Measurements from ENCODE around the gene SYTL1.

The SYTL1 gene

DNA sequence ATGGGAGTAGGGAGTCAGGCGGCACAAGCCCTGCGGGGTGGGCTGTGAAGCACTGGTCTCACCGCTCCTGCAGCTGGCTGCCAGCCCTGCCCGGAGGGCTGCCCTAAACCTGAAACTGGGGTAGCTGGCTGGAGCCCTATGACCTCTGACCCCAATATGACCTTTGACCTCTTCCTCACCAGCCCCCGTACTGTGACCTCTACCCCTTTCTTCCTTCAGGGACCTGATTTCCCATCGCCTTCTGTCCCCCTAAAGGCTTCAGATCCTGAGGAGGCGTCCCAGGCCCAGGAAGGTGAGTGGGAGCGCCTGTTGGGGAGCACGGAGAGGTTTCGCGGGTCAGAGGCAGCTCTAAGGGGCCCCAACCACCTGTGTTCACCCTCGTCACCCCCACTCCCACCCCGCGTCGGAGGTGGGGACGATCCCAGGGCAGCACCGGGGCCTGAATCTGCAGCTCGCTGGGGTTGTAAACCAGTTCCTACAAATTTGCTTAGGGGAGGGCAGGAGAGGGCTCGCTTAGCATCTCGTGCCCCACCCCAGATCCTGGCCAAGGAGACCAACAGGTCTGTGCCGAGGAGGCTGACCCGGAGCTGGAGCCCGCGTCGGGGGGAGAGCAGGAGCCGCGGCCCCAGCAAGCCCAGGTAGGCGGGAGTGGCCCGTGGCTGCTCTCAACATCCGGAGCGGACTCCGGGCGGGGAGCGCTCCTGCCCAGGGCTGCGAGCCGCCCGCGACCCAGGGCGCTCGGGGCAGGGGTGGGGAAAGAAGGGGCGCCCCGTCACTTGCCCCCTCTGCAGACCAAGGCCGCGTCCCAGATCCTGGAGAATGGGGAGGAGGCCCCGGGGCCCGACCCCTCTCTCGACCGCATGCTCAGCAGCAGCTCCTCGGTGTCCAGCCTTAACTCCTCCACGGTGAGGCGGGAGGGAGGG lies 7.3 kb downstream of the SYTL1 start:
- DNase-seq (ENCODE audit: low read depth) = no peak

DNA sequence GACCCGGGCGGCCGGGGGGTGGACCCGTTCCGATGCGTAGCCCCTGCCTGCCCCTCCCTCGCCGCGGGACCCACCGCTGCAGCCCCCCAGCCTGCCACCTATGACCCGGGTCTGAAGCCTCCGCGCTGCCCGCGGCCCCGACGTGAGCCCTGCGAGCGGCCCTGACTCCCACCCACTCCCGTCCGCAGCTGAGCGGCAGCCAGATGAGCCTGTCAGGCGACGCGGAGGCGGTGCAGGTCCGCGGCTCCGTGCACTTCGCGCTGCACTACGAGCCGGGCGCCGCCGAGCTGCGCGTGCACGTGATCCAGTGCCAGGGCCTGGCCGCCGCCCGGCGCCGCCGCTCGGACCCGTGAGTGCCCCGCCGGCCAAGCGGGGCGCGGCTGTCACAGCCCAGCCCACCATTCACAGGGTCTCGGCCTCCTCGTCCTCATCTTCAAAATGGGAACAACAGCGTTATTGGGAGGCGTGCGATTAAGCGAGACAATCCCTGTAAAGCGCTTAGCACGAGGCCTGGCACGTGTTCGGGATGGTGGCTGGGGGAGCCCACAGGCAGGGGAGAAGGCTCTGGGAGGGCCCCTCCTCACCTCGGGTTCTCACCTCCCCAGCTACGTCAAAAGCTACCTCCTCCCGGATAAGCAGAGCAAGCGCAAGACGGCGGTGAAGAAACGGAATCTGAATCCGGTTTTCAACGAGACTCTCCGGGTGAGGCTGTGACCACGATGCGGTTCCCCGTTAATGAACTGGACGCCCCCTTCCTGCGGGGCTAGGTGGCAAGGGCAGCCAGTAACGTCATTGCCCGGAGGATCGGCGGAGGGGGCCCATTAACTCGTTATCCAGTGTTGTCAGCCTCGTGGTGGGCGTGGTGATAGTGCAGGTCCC lies 8.2 kb downstream of the SYTL1 start:
- DNase-seq (ENCODE audit: low read depth) = no peak

DNA sequence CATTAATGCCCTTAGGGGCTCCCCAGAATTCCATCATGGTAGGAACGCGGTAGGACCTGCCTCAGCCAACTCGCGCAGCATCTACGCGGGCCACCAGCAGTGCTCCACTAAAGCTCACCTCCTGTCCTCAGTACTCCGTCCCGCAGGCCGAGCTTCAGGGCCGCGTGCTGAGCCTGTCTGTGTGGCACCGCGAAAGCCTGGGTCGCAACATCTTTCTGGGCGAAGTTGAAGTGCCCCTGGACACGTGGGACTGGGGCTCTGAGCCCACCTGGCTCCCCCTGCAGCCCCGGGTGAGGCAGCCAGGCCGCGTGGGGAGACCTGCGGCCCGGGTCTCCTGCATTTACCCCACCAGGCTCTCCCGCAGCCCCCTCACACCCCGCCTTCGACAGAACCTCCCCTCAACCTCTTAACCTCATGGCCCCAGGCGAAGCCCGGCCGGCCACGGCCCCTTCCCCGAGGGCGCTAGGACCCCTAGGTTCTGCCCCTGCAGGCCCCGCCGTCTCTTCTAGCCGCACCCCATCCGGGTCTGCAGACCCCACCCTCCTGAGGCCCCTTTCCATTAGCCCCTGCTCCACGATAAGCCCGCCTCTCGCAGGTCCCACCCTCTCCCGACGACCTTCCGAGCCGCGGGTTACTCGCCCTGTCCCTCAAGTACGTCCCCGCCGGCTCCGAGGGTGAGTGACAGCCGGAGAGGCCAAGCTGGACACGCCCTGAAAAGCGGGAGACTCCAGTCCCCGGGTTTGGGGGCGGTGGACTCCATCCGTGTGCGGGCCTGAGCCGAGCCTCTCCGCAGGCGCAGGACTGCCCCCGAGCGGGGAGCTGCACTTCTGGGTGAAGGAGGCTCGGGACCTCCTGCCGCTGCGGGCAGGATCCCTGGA lies 9.1 kb downstream of the SYTL1 start:
- DNase-seq (ENCODE audit: low read depth) = no peak

DNA sequence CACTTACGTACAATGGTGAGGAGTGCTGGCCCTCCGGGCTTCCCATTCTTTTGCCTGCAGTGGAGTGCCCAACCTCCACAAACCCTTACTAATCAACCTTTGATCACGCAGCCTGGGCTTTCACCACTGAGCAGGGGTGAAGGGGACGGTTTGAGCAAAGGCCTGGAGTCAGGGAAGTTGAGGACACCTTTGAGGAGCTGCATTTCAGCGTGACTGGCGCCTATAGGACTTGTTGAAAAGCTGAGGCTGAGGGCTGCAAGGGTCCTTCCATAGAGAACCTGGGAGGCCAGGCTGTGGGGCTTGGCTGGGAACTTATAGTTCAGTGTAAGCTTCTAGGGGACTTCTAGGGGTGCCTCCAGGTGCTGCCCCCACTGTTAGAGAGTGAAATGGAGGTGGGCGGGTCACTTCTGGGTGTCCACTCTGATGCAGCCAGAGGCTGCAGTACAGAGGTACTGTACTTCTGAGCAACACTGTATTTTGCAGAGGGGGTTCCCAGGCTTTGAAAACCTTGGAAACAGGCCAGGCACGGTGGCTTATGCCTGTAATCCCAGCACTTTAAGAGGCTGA lies 9.8 kb downstream of the SYTL1 start:
- no peak for DNase-seq (ENCODE audit: low read depth)

DNA sequence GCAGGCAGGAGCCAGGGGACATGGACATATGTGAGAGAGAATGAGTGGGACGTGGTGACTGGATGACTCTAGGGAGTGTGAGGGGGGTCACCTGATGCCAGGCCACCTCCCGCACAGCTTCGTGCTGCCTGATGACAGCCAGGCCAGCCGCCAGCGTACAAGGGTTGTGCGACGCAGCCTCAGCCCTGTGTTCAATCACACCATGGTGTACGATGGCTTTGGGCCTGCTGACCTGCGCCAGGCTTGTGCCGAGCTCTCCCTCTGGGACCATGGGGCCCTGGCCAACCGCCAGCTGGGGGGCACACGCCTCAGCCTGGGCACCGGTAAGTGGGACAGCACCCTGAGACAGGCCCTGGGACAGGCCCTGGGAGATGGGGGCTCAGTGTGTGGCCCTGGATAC lies 11.3 kb downstream of the SYTL1 start:
- DNase-seq (ENCODE audit: low read depth) = no peak

DNA sequence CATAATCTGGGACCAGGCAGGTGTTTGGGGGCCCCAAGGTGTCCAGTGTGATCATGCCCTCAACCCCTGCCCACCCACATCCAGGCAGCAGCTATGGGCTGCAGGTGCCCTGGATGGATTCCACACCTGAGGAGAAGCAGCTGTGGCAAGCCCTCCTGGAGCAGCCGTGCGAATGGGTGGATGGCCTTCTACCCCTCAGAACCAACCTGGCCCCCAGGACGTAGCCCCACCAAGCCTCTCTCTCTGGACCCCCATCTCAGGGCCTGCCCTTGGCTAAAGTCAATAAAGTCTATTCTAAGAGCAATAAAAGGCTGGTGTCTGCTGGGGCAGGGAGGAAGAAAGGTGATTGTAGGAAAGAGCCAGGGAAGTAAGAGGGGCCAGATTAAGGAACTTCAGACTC lies 11.8 kb downstream of the SYTL1 start:
- DNase-seq (ENCODE audit: low read depth) = no peak

DNA sequence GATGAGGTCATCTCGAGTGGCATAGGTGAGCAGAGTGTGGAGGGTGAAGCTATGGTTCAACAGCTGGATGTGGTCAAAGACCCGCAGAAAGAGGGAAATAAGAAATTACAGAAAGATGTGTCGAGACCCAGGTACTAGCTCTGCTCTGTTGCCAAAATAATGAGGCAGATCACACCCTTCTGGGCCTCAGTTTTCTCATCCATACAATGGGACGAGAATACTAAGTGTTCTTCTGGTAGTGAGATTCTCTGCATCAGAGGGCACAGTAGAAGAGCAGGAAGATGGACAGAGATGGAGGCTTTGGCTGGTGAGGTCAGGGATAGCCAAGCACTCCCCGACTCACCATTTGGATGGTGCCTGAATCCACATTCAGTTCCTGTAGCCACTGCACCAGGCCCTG lies 13.9 kb downstream of the SYTL1 start:
- no peak for DNase-seq (ENCODE audit: low read depth)

DNA sequence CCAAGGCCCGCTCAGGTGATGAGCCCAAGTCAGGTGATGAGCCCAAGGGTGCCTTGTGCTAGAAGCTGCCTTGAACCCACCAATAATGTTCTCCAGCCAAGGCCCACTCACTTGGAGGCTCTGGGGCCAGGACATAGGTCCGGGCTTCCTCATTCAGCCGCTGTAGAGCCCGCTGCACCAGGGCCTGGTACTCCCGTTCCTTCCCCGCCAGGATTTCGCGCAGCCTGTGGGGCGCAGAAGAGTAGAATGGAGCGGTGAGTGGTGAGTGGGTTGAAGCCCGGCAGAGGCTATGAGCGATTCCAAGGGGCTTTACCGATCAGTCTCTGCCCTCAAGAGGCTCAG lies 14.4 kb downstream of the SYTL1 start:
- DNase-seq (ENCODE audit: low read depth) = no peak

DNA sequence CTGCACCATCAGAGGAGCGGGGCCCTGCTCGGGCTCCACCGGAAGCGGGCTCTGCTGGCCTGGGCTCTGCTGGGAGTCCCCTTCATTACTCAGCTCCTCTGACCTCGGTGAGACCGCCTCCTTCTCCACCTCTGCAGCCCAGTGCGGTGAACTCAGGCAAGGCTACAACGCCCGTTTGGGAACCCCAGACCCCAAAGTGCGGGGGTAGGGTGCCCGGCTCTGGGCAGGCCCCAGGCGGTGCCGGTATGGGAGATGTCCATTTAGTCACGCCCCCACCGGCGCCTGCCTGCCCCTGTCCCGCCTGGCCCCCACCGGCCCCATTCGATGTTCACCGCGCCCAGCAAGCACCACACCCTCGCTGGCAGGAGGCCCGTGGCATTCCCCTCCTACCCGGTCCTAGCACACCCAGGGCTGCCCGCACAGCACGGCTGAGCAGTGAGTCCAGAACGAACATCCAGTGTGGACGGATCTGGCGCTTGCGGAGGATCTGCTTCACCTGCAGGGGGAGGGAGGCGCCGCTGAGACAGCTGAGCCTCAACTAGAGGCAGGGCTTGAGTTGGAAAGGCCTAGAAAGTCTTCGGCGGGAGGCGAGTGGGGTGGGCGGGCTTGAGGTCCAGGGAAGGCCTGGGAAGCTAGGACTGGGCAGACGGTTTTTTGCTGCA lies 14.9 kb downstream of the SYTL1 start:
- DNase-seq (ENCODE audit: low read depth) = no peak

DNA sequence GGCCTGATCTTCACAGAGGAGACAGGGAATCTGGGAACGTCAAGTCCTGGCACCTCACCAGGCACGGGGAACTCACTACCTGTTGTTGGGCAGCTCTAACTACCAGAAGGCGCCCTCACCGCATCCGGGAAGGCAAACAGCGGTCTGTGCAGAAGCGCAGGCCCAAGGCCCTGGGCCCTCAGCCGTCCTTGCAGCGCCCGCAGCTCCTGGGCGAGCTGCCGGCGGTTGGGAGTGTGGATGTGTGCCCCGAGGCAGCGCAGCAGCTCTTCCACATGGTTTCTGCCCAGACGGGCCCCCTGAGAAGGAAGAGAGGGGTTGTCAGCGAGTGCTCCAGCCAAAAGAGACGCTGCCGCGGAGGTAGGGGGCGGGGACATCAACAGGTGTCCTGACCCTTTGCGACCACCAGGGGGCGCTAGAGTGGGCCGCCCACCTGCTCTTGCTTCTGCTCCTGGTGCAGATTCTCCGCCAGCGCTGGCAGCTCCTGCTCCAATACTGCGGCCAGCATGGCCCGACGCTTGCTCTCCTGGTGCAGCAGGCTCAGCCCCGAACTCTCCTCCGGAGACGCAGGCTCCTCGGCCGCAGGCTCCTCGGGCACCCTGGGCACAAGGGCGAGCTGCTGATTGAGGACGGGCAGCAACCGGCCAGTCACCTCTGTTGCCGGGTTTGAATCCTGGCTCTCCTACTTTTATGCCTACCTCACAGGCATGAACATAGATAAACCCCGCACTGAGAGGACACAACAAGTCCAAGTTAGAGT lies 15.6 kb downstream of the SYTL1 start:
- peak; percentile 67 for DNase-seq (ENCODE audit: low read depth)

DNA sequence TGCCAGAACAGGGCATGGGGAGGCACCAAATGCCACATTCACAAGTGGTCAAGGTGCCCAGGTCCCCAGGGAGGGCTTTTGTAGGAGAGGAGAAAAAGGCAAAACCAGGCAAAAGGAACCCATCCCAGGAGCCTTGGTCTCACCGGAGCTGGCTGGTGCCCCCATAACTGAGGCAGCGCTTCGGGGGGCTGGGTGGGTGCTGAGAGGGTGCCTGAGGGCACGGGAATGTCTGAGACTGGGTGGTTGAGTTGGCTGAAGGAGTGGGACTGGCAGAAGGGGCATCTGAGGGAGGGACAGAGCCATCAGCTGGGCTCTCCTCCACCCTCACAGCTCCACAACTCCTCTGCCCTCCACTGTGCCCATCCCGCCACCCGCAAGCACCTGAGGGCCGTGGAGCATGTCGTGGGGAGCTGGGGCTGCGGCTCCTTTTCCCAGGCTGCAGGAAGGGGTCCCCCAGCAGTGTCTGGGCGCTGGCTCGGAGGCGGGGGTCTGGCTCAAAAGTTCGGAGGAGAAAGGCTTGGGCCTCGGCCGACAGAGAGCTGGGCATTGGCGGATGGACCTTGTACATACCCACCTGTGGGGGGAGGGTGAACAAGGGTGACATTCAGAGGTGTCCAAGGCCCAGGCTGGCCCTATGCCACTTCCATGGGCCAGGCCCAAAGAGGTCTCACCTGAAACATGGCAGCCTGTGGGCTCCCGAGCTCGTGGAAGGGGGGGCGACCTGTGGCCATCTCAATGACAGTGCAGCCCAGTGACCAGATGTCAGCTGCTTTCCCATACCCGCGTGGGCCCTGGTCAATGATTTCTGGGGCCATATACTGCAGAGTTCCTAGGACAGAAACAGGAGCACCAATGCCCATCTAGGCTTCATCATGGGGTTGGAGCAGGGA lies 16.5 kb downstream of the SYTL1 start:
- DNase-seq (ENCODE audit: low read depth) = no peak

DNA sequence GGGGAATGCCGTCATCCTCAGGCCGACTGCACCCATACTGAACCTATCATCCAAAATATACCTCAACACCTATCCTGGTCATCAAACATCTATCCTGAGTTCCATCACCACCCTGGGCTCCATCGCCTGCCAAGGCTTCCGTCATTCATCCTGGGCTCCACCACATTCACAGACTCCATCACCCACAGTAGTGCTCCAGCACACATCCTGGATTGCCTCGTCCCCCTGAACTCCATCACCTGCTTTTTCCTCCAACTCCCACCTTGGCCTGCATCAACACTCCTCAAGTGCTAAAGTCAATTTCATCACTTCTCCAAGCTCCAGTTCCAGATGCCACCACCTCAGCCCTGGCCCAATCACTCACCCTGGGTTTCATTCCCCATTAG lies 17.1 kb downstream of the SYTL1 start:
- DNase-seq (ENCODE audit: low read depth) = no peak

DNA sequence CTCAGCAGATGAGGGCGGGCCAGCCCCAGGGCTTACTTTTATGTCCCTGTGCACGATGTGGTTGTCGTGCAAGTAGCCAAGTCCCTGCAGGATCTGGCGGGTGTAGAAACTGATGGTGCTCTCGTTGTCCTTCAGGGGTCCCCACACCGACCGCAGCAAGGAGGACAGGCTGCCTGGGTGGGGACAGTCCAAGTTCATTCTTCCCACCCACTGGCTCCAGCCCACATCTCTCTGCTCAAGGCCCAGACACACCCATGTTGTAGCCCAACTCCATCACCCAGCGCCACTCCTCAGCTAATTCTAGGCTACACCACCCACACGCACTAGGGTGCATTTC lies 18.0 kb downstream of the SYTL1 start:
- no peak for DNase-seq (ENCODE audit: low read depth)

DNA sequence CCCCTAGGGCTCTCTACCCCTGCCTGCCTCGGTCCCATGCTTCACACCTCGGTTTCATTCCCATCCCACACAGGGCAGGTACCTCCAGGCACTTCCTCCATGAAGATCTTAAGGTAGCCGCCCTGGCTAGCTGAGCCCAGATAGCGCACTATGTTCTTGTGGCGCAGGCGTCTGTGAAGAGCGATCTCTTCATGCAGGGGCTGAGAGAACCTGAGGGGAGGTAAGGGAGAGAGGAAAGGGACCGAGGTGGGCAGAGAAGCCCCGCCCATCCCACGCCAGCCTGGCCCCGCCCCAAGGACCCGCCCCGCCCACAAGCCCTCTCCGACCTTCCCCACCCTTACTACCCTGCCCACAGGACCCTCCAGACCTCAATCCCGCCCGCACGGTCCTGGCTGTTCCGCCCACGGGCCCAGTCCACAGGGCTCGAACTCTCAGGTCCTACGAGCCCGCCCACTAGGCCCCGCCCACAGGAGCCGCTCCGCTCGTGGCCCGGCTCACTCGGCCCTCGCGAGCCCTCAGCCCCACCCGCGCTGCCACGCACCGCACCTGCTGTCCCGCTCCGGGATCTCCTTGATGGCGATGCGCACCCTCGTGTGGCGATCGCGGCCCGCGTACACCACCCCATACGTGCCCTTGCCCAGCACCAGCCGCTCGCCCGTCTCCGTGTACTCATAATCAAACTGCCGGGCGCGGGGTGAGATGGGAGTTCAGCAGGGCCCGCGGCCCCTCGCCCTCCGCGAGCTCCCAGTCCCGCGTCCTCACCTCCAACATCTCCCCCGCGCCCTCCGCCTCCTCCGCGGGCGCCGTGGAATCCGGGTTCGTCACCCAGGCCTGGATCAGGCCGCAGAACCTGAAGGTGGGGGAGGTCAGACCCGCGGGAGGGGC lies 18.6 kb downstream of the SYTL1 start:
- no peak for DNase-seq (ENCODE audit: low read depth)

DNA sequence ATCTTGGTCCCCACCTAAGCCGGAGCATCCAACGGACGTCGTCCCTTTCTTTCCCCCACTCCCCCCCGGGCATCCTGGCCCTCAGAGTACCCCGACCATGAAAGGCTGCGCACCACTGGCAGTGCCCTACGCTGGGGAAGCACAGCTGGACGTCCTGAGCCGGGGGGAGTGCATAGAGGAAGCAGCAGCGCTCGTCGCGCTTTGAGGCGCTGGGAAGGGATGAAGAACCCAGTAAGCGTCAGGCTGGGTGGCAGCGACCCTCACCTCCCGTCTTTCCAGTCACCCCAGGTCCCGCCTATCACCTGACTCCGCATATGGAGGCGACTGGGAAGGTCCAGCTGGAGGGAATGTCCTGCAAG lies 19.2 kb downstream of the SYTL1 start:
- DNase-seq (ENCODE audit: low read depth) = no peak

DNA sequence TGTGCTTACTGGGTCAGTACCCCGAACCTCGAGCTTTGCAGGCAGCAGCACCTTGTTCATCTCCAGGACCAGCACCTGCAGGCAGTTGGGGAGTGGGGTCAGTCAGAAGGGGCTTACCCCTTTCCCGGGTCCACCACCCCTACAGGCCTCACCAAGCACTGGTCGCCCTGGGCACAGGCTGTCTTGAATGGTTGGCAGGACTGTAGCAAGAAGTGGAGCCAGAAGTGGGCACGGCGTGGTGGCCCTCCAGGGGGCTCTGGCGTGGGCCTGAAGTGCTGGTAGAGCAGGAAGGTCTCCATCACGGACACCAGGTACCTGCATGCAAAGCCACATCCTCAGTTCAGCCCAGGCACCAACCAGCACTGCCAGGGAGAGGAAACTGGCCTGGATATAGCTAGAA lies 19.7 kb downstream of the SYTL1 start:
- no peak for DNase-seq (ENCODE audit: low read depth)

DNA sequence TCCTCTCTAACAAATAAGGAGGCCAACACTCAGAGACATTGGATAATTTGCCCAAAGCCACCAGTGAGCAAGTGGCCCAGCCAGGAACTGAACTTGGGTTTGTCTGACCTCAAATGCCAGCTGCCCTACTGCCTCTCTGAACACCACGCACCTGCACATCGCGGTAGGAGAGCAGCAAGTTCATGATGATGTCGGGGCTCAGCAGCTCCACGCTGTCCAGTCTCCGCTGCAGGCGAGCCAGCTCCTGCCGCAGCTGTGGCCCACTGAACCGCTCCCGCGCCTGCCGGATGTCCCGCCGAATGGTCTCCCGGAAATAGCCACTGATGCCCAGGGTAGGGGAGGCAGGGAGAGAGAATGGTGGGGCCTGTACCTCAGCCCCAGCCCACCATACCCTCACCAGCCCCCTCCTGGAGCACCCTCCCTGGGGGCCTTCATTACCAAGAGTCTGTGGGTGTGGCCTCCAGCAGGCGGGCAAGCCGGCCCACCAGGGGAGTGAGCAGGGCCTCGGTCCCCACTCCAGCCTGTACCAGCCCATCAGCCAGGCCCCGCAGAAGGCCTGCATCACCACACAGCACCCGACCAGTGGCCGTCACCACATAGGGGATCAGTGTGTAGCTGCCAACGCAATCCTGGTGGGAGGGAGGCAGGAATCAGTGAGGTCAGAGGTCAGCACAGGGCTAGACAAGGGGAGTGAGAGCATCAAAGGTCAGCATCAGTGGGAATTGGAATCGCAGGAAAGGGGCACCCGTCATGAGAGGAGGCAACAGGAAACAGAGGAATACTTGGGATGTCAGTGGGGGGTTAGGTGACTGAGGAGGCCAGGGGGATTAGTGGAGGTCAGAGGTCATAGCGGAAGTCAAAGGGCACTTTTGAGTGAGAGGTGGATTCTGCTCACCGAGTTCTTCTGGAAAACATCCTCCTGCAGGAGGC lies 22.2 kb downstream of the SYTL1 start:
- no peak for DNase-seq (ENCODE audit: low read depth)
